Liver (tissue), 9 donors: ENCODE measurements around the gene STK32C. TPM values are rescaled to one million over a fixed set of nuclear protein-coding genes. Genes with fewer than 3 reads are reported as not detected.

ENCODE experiments used
- DNase-seq: peaks from one replicate; pipeline ENCODE4 v3.0.0-alpha.2; 2017; ENCODE audit warnings: low spot score
- H3K27ac ChIP-seq, 2 donors: one replicate each; pipeline ENCODE4 v1.7.0; 2013; ENCODE audit warnings: inconsistent platforms in 2 of 2, low read length in 2 of 2, control low read depth in 1 of 2, low read depth in 1 of 2, mild to moderate bottlenecking in 1 of 2
- H3K27me3 ChIP-seq, 4 donors: one replicate each; pipeline versions ENCODE4 v1.6.1 to v1.7.0; 2013; ENCODE audit warnings: low read length in 3 of 4, inconsistent platforms in 1 of 4, mild to moderate bottlenecking in 1 of 4, moderate library complexity in 1 of 4; ENCODE audit not compliant: control insufficient read depth in 4 of 4, insufficient read depth in 4 of 4
- H3K36me3 ChIP-seq, 4 donors: one replicate each; pipeline versions ENCODE4 v1.6.1 to v1.7.0; 2013; ENCODE audit warnings: low read length in 3 of 4, mild to moderate bottlenecking in 3 of 4, low read depth in 1 of 4, moderate library complexity in 1 of 4; ENCODE audit not compliant: control insufficient read depth in 4 of 4, insufficient read depth in 3 of 4
- H3K4me1 ChIP-seq, 4 donors: one replicate each; pipeline versions ENCODE4 v1.6.1 to v1.7.0; 2013; ENCODE audit warnings: low read length in 3 of 4, mild to moderate bottlenecking in 3 of 4, moderate library complexity in 1 of 4; ENCODE audit not compliant: control insufficient read depth in 4 of 4, insufficient read depth in 4 of 4
- H3K4me3 ChIP-seq, 3 donors: one replicate each; pipeline versions ENCODE4 v1.6.1 to v1.7.0; 2013; ENCODE audit warnings: low read length in 3 of 3, control low read depth in 1 of 3, low read depth in 1 of 3, mild to moderate bottlenecking in 1 of 3
- H3K9ac ChIP-seq, 2 donors: one replicate each; pipeline ENCODE4 v1.7.0; 2013; ENCODE audit warnings: low read length in 2 of 2, mild to moderate bottlenecking in 2 of 2, moderate library complexity in 2 of 2, control low read depth in 1 of 2, low read depth in 1 of 2
- H3K9me3 ChIP-seq, 4 donors: one replicate each; pipeline versions ENCODE4 v1.6.1 to v1.7.0; 2013; ENCODE audit warnings: low read length in 3 of 4; ENCODE audit not compliant: control insufficient read depth in 4 of 4
- ATF3 ChIP-seq: IDR thresholded peaks from 2 replicates; pipeline ENCODE4 v1.6.1; 2016; ENCODE audit warnings: antibody characterized with exemption
- CTCF ChIP-seq: fragments of 150-350 bp; IDR thresholded peaks from 2 replicates; pipeline ENCODE4 v1.5.1; 2017; ENCODE audit warnings: improper control_type of control experiment, low read depth, low read length; ENCODE audit not compliant: missing input control
- EGR1 ChIP-seq, 2 donors: IDR thresholded peaks; 2 replicates each; pipeline ENCODE4 v1.6.1; 2016 to 2018; ENCODE audit warnings: antibody characterized with exemption in 2 of 2, low read depth in 2 of 2
- FOXA1 ChIP-seq: IDR thresholded peaks from 2 replicates; pipeline ENCODE4 v1.6.1; 2016; ENCODE audit warnings: antibody characterized with exemption
- FOXA2 ChIP-seq: IDR thresholded peaks from 2 replicates; pipeline ENCODE4 v1.6.1; 2016; ENCODE audit warnings: antibody characterized with exemption
- GABPA ChIP-seq, 2 donors: IDR thresholded peaks in 1 of 2; conservative IDR thresholded peaks in 1 of 2; 2 replicates each; pipeline ENCODE4 v1.6.1; 2016; ENCODE audit warnings: antibody characterized with exemption in 2 of 2, mild to moderate bottlenecking in 1 of 2, moderate library complexity in 1 of 2
- HNF4A ChIP-seq, 2 donors: conservative IDR thresholded peaks; 2 replicates each; pipeline ENCODE4 v1.6.1; 2016; ENCODE audit warnings: antibody characterized with exemption in 2 of 2, mild to moderate bottlenecking in 2 of 2
- HNF4G ChIP-seq: IDR thresholded peaks from 2 replicates; pipeline ENCODE4 v1.6.1; 2016; ENCODE audit warnings: antibody characterized with exemption
- JUND ChIP-seq, 2 donors: IDR thresholded peaks; 2 replicates each; pipeline ENCODE4 v1.6.1; 2016; ENCODE audit warnings: antibody characterized with exemption in 2 of 2
- MAX ChIP-seq: IDR thresholded peaks from 2 replicates; pipeline ENCODE4 v1.6.1; 2016; ENCODE audit warnings: antibody characterized with exemption
- NR2F2 ChIP-seq: IDR thresholded peaks from 2 replicates; pipeline ENCODE4 v1.6.1; 2016; ENCODE audit warnings: antibody characterized with exemption
- RAD21 ChIP-seq, 2 donors: IDR thresholded peaks; 2 replicates each; pipeline ENCODE4 v1.6.1; 2016; ENCODE audit warnings: antibody characterized with exemption in 2 of 2, mild to moderate bottlenecking in 2 of 2
- REST ChIP-seq: IDR thresholded peaks from 2 replicates; pipeline ENCODE4 v1.6.1; 2016; ENCODE audit warnings: antibody characterized with exemption, mild to moderate bottlenecking
- RXRA ChIP-seq, 2 donors: IDR thresholded peaks; 2 replicates each; pipeline ENCODE4 v1.6.1; 2017 to 2018; ENCODE audit warnings: antibody characterized with exemption in 2 of 2, mild to moderate bottlenecking in 1 of 2
- SP1 ChIP-seq: IDR thresholded peaks from 2 replicates; pipeline ENCODE4 v1.6.1; 2018; ENCODE audit warnings: antibody characterized with exemption, mild to moderate bottlenecking
- TAF1 ChIP-seq: conservative IDR thresholded peaks from 2 replicates; pipeline ENCODE4 v1.6.1; 2016; ENCODE audit warnings: antibody characterized with exemption, mild to moderate bottlenecking
- YY1 ChIP-seq: IDR thresholded peaks from 2 replicates; pipeline ENCODE4 v1.6.1; 2016; ENCODE audit warnings: antibody characterized with exemption, mild to moderate bottlenecking
- ZBTB33 ChIP-seq: IDR thresholded peaks from 2 replicates; pipeline ENCODE4 v1.6.1; 2016; ENCODE audit warnings: antibody characterized with exemption
- WGBS: extraction: QIAGEN DNeasy Blood & Tissue Kit; methylation state at CpG from one replicate; pipeline ENCODE4 v1.1.7; 2013; 5-methylcytosine and 5-hydroxymethylcytosine counted together
- polyA plus RNA-seq, 2 donors: library from polyadenylated mRNA; stranded (reverse) in 1 of 2; unstranded in 1 of 2; fragments of 200-250 nt in 1 of 2; fragments of >200 nt in 1 of 2; fragmentation: Nextera tagmentation in 1 of 2; extraction: Ambion mirVana in 1 of 2; gene quantifications; one replicate each; pipeline versions ENCODE4 v1.2.1 to v1.2.3, GENCODE V29; 2013 to 2015
- total RNA-seq, 2 donors: library from RNA; depleted of rRNA; stranded (reverse); fragments of >200 nt; gene quantifications; one replicate each; pipeline ENCODE4 v1.2.3, GENCODE V29; 2014
- donor health status: healthy.
- donor health status: healthy.
- donor health status: healthy.
- donor health status: healthy.
- donor health status: healthy.

The STK32C gene
- total and polyA plus RNA-seq, 4 donors = 1.8 to 4.6 (median 2.2) TPM

- no peak for TF ChIP-seq RXRA (IDR thresholded peaks at IDR 0.05)
- no peak for TF ChIP-seq CTCF
- no peak for TF ChIP-seq ATF3
Measured at GRCh38 chr10:132199854-132200311, 107.9 kb downstream of the STK32C start (continued).

GRCh38 chr10:132199268-132199853, 108.4 kb downstream of the STK32C start:
- H3K27me3 ChIP-seq = peaks cover 0 to 3% (median 0%) of the 10 kb centered on the region in 4 donors
- WGBS = 78% methylated on average over 11 of the region's 11 CpGs
- no peak overlapping the region for H3K27ac ChIP-seq
- DNase-seq = no peak
- no peaks in the 10 kb centered on the region for H3K36me3 ChIP-seq
- no peak overlapping the region for H3K4me3 ChIP-seq
- TF ChIP-seq HNF4G (no peak), GABPA (IDR thresholded peaks at IDR 0.05 in 1 of 2, conservative IDR thresholded peaks at IDR 0.05 in 1 of 2) (no peak), FOXA1 (no peak), REST (no peak), FOXA2 (no peak), HNF4A (conservative IDR thresholded peaks at IDR 0.05) (no peak), SP1 (no peak), YY1 (no peak), RXRA (IDR thresholded peaks at IDR 0.05) (no peak), MAX (no peak), EGR1 (IDR thresholded peaks at IDR 0.05; ENCODE audit: low read depth in 2 of 2) (no peak), NR2F2 (no peak), CTCF (no peak), RAD21 (IDR thresholded peaks at IDR 0.05) (no peak), ATF3 (no peak), ZBTB33 (no peak), TAF1 (no peak), JUND (IDR thresholded peaks at IDR 0.05) (no peak)
- no peaks in the 10 kb centered on the region for H3K9me3 ChIP-seq
- no peaks in the 10 kb centered on the region for H3K4me1 ChIP-seq
- H3K9ac ChIP-seq = no peak overlapping the region
